ENCODE measurements around the gene PRSS56.
A peak's percentile ranks its signal among the peaks of the same experiment; 100 is the strongest.

The PRSS56 gene

GRCh38 chr2:232519581-232520438, at the start of gene PRSS56:
PRSS56 (plus strand) TSS chr2:232520388; CDS start chr2:232520599, 211 bp downstream.
- DNase-seq: no peak

GRCh38 chr2:232473467-232473890, 46.7 kb upstream of the PRSS56 start:
- no peak for DNase-seq

DNA sequence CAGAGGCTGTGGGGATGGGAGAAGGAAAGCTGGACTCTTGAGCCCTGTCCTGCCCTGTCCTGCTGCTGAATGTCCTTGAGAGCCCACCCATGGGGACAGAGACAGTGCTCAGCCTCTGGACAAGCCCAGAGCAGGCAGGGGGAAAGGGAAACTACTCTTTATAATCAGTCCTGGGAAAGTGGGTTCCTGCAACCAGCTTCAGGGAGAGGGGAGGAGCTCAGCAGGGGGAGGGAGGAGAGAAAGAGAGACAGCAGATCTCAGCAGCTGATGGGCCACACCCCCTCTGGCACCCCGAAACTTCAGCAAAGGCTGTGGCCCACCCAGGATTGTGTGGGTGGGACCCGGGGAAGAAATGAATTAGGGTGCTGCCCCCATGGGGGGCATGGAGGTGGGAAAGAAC, 44.1 kb upstream of the PRSS56 start:
- DNase-seq: no peak

- no peak for DNase-seq
Measured at GRCh38 chr2:232476791-232477190, 43.4 kb upstream of the PRSS56 start.

DNA sequence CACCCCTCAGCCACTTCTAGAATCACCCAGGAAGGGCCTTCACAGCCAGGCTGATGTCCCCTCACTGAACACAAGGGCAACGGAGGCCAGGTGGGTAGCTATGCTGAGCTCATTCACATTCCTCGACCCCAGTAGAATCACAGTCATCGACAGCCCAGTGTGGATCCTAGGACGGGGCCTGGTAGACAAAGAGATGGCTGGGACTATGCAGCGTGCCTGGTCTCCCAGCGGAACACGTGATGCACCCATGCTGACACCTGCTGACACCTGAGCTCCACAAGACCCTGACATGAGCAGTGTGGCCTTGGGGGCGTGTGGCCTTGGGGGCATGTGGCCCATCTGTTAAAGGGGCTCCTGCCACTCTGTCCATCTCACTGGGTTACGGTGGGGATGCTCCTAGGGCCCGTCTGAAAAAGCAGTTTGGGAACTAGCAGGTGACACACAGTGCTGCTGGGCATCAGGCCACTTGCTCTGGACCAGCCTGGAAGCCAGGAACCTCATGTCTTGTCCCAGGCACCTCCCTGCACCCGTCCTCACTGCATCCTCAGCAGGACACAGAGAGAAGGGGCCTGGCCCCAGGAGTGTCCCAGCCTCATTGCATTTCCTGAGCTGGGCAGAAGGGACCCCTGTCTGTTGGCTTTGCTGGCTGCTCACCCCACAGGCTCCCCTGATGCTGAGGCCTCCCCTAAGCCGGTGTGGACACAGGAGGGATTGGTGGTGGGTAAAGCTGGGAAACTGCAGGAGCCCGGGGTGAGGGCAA, 42.3 kb upstream of the PRSS56 start:
- no peak for DNase-seq

- DNase-seq: peak; percentile 11
Measured at GRCh38 chr2:232478571-232479340, 41.4 kb upstream of the PRSS56 start.

DNA sequence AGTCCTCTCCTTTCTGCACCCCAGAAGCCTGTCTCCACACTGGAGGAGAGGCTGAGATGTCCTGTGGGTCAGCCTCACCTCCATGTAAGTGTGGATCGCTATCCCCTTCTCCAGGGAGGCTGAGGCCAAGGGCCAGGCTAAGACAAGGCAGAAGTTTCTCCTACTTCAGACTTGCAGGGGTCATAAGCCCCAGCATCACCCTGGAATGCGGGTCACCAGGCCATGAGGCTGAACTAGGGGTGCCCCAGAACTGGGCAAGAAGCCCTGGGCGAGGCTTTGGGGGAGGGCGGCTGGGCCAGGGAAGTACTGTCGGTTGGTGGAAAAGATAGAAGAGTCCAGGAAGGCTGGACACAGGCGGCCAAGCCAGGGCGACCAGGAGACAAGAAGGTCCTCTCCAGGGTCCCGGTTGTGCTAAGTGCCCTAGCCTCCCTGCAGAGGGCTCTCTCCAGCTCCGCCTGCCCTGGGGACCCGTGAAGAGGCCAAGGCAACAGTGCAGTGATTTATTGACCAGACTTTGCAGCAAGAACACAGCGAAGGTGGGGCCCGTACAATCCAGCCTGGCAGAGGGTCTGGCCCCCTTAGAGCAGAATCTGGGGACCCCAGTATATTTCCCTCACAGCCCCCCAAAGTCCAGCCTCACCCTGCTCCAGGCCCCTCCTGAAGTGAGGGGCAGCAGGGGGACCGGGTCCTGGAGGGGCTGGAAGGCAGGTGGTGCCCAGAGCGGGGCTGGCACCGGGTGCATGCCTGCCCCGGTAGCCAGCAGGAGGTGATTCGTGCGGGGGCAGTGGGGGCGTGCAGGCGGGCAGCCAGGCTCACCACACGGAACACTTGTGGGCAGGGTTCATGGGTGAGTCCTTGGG, 40.6 kb upstream of the PRSS56 start:
- DNase-seq: peak; percentile 11

GRCh38 chr2:232480201-232481190, 39.7 kb upstream of the PRSS56 start:
- DNase-seq: peak; percentile 5

DNA sequence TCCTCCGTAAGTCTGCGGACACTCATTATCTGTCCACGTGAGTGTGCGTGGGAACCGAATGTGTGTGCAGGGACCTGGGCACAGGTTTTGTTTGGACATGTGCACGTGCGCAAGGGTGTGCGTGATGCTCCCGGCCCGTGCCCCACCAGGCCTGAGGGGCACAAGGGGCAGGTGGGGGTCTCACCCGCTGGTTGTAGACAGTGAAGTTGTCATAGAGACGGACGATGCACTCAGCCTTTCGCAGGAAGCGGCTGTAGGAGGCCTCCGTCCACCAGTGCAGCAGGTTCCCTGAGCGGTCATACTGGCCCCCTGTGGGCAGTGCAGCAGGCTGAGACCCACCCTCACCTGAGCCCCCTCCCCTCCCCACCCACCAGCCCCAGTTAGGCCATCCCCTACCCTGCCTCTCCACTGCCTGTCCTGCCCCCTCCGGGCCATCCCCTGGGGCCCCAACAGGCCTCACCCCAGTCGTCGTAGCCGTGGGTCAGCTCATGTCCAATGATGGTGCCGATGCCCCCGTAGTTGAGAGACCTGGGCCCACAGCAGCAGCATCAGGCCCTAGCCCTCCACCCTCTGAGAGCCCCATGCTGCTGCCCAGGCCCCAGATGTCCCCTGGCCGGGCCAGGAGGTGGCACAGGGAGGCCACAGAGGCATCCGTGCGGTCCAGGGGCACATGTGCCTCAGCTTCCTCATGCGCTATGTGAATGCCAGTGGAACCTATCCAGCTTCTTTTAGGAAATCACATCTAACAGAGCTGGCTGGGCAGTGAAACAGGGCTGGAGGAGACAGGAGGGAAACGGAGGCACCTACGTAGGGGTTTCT, 38.7 kb upstream of the PRSS56 start:
- DNase-seq: no peak

- DNase-seq: no peak
Measured at GRCh38 chr2:232482301-232483238, 37.6 kb upstream of the PRSS56 start.

DNA sequence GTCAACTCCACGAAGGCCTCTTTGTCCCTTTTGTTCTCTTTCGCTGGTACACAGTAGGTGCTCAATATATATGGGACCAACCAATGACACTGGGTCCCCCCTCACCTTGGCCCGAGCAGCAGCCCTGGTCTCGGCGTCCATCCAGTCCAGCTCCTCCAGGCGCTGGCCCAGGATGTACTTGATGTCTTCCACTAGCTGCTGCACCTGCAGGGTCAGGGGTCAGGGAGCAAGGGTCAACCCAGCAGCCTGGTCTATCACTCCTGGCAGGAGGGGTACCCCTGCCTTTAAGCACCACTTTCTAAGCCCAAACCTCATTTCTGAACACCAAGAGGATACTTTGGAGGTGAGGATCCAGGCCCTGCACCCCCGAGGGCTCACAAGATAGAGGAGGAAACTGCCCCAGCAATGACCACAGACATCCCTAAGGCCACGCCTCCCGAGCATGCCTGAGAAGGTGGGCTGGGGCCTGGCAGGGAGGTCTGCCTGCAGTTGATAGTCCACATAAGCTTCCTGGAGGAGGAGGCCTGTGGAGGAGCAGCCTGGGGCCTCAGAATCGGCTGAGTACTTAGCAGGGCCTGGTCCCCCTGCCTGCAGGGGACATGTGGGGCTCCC, 36.8 kb upstream of the PRSS56 start:
- DNase-seq: peak; percentile 10

GRCh38 chr2:232483923-232484627, 36.1 kb upstream of the PRSS56 start:
- DNase-seq: peak; percentile 13

DNA sequence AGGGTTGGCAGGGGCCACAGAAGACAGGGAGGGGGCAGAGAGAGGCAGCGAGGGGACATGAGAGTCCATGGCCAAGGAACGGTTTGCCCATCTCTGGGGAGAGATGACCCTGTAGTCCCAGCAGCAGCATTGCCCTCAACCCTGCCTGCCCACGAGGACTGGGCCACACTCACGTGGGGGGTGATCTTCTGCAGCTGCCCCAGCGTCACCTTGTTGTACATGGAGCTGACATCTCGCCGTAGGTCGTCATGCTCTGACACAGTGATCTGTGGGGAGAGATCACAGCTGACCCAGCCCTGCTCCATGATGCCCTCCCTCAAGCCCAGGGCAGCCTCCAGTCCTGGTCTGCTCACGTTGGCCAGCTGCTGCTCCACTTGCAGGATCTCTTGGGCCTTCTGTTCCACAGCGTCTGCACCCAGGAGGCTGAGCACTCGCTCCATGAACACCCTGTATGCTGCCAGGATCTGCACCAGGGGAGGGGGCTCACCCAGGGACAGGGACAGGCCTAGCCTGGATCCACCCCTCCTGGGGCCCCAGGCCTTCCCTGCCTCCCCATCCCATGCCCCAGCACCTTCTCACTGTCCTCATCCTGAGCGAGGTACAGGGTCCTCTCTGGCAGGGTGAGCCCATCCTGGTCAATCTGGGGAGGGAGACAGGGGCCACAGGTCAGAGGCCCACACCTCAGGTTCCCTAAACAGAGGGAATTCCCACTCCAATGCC, 35.4 kb upstream of the PRSS56 start:
- peak; percentile 12 for DNase-seq

DNA sequence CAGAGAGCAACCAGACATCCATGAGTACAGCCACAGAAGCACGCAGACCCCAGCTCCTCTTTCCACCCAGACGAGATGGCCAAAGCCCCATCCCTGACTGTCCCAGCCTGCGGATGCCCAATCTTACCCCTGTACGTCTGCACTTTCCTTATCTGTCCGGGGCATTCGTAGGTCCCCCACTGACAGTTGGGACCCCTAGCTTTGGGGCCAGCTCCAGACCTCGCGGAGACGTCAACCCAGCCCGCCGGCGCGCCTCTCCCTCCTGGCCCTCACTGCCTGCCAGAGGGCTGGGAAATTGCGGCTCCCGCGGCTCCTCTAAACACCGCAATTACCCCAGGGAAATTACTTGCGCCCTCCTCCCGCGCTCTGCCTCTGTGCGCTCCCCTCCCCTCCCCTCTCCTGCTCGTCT, 34.8 kb upstream of the PRSS56 start:
- DNase-seq: peak; percentile 13

DNA sequence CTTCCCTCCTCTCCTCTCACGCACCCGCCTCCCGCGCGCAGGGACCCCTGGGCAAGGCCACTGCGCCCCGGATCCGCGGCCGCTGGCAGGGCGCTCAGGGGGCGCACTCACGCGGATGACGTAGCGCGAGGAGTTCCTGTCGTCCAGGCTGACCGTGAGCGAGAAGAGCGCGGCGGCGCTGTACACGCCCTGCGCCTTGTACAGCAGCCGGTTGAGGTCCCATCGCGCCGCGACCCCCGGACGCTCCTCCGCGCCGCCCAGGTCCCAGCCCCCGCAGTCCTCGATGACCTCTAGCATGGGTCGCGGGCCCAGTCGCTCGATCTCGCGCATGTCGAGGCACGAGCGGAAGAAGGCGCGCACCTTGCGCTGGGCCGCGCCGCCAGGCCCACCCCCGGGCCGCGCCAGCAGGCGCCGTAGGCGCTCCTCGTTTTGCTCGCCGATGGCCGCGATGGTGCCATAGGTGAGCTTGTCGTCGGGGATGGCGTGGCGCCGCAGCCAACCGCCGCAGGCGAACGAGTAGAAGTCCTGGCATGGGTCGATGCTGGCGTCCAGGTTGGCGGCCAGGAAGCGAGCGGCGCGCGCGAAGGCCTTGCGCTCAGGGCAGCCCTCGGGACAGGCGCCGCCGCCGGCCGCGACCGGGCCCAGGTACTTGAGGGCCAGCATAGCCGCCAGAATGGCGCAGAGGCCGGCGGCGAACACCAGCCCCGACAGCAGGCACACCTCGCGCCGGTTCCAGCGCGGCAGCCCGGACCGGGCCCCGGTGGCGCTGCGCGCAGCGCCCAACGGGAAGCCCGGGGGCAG, 34.2 kb upstream of the PRSS56 start:
- DNase-seq: no peak

All from activated T-cell treated with anti-CD3 and anti-CD28 coated beads, Interleukin-2, amount 50 U/mL, for 1 hour (primary cell).